ENCODE data around the gene CACNB2.

DNA sequence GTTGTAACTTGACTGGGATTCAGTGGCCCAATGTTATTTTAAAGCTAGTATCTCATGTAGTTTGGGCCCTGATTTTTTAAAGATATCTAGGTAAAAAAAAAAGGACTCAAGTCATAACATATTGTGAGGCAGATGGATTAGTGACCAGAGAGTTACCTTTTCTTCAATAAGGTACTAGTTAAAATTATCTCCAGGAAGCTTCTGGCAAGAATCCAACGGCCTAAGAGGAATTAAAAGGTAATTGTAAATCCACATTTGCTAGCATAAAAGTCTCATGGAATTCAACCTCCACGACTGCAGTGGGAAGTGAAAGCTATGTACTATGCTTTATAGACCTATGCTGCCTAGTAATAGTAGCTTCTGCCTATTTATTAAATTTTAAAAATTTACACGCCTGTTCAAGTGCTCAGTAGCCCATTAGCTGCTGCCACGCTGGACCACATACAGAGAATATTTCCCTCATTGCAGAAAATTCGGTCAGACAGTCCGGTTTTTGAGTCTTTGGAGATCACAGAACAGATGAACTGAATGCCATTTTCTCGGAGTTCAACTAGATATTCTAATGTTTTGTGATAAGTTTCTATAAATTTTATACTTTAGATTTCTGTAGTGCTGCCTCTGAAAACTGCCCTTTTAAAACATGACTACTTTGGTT, 392.8 kb downstream of the CACNB2 start:
- TF ChIP-seq CTCF (conservative IDR thresholded peaks at IDR 0.05; ENCODE audit: low read depth, low read length) (no peak), EZH2 (IDR thresholded peaks at IDR 0.05; ENCODE audit: low read length, unreplicated experiment) (no peak), EZH2phosphoT487 (IDR thresholded peaks at IDR 0.05; ENCODE audit: borderline replicate concordance, low read length) (no peak)
